Cardiac muscle cell (in vitro differentiated cells and primary cell): ENCODE results near the gene KLHL30. TPM values are rescaled to one million over a fixed set of nuclear protein-coding genes. Genes with fewer than 3 reads are reported as not detected.

Experiments
- DNase-seq, 2 donors: peaks; one replicate each; pipeline versions ENCODE4 v3.0.0 to v3.0.0-alpha.2; 2010 to 2017; ENCODE audit warnings: low read depth in 1 of 2, low spot score in 1 of 2
- H3K27ac ChIP-seq: fragments of 200-600 bp; sonication (generic); 2 replicates; pipeline ENCODE4 v1.5.1; 2016
- H3K27me3 ChIP-seq: fragments of 200-600 bp; sonication (generic); 2 replicates; pipeline ENCODE4 v1.6.0; 2016; ENCODE audit warnings: control low read depth
- H3K36me3 ChIP-seq: fragments of 200-600 bp; sonication (generic); 2 replicates; pipeline ENCODE4 v1.5.1; 2016; ENCODE audit warnings: control low read depth
- H3K4me1 ChIP-seq: fragments of 200-600 bp; sonication (generic); 2 replicates; pipeline ENCODE4 v1.8.1; 2017; ENCODE audit warnings: low read depth, mild to moderate bottlenecking, mixed run types
- H3K4me3 ChIP-seq: fragments of 200-600 bp; sonication (generic); 2 replicates; pipeline ENCODE4 v1.5.1; 2016; ENCODE audit warnings: mild to moderate bottlenecking
- H3K9me3 ChIP-seq: fragments of 200-600 bp; sonication (generic); 2 replicates; pipeline ENCODE4 v1.5.1; 2017; ENCODE audit warnings: low read depth, mild to moderate bottlenecking, control low read depth
- CTCF ChIP-seq: IDR thresholded peaks from 2 replicates; pipeline ENCODE4 v1.5.1; 2012; ENCODE audit warnings: low read depth, mild to moderate bottlenecking, low read length
- polyA plus RNA-seq: library from polyadenylated mRNA; unstranded; fragments of >200 nt; fragmentation: Nextera tagmentation; extraction: Ambion mirVana; gene quantifications from 2 replicates; pipeline ENCODE4 v1.2.1, GENCODE V29; 2016
- total RNA-seq: library from RNA; depleted of rRNA; stranded (reverse); fragments of >200 nt; gene quantifications from 2 replicates; pipeline ENCODE4 v1.2.3, GENCODE V29; 2016

Gene KLHL30
- total and polyA plus RNA-seq, 2 experiments from 2014 or later, result 6.7 to 31.7 TPM

GRCh38 chr2:238157506-238158017 lies 19.1 kb downstream of the KLHL30 start:
- no peak overlapping the region for H3K27ac ChIP-seq
- DNase-seq, result no peak
- no peak for TF ChIP-seq CTCF
- H3K27me3 ChIP-seq, result peaks cover 58% of the 10 kb centered on the region
- H3K4me3 ChIP-seq, result no peak overlapping the region
- H3K9me3 ChIP-seq, result no peaks in the 10 kb centered on the region
- no peaks in the 10 kb centered on the region for H3K36me3 ChIP-seq
- H3K4me1 ChIP-seq, result no peaks in the 10 kb centered on the region

GRCh38 chr2:238158018-238158508 lies 19.6 kb downstream of the KLHL30 start:
- no peak for TF ChIP-seq CTCF
- no peaks in the 10 kb centered on the region for H3K9me3 ChIP-seq
- H3K4me1 ChIP-seq, result no peaks in the 10 kb centered on the region
- peaks cover 63% of the 10 kb centered on the region for H3K27me3 ChIP-seq
- no peak overlapping the region for H3K27ac ChIP-seq
- DNase-seq, result no peak
- no peaks in the 10 kb centered on the region for H3K36me3 ChIP-seq
- H3K4me3 ChIP-seq, result no peak overlapping the region

- peaks cover 68% of the 10 kb centered on the region for H3K27me3 ChIP-seq
- H3K27ac ChIP-seq, result no peak within 1 kb of the TSS
- TF ChIP-seq CTCF, result peak; percentile 36
- DNase-seq, result peak; percentile 53 to 70
- no peaks in the 10 kb centered on the region for H3K9me3 ChIP-seq
- H3K4me3 ChIP-seq, result peak within 1 kb of the TSS; percentile 20
- H3K4me1 ChIP-seq, result no peaks in the 10 kb centered on the region
- no peaks in the 10 kb centered on the region for H3K36me3 ChIP-seq
Observed at GRCh38 chr2:238158509-238159070, 20.1 kb downstream of the KLHL30 start, which contains the start of gene ERFE. TSS of gene ERFE (plus strand) at chr2:238158970. CDS start at chr2:238159008, 38 bp downstream.

- Histone ChIP-seq H3K4me1 (no peaks in the 10 kb centered on the region), H3K27ac (no peak overlapping the region), H3K4me3 (peak overlapping the region; percentile 20), H3K27me3 (peaks cover 73% of the 10 kb centered on the region), H3K36me3 (no peaks in the 10 kb centered on the region), H3K9me3 (no peaks in the 10 kb centered on the region)
- TF ChIP-seq CTCF, result no peak
- DNase-seq, result no peak
Observed at GRCh38 chr2:238159071-238159539, 20.6 kb downstream of the KLHL30 start.

GRCh38 chr2:238159661-238160205 lies 21.3 kb downstream of the KLHL30 start:
- Histone ChIP-seq H3K36me3 (no peaks in the 10 kb centered on the region), H3K9me3 (no peaks in the 10 kb centered on the region), H3K27me3 (peaks cover 79% of the 10 kb centered on the region), H3K4me1 (no peaks in the 10 kb centered on the region), H3K27ac (no peak overlapping the region), H3K4me3 (no peak overlapping the region)
- no peak for DNase-seq
- TF ChIP-seq CTCF, result no peak
